ENCODE results near the gene KCNIP2.
A peak's percentile ranks its signal among the peaks of the same experiment; 100 is the strongest.

KCNIP2 gene

GRCh38 chr10:101782811-101783735 lies 60.5 kb downstream of the KCNIP2 start, which contains the start of gene NPM3:
NPM3 (minus strand) TSS chr10:101783446; CDS start chr10:101783390, 56 bp downstream.
- DNase-seq (ENCODE audit: low read depth) = peak; percentile 84

GRCh38 chr10:101781984-101782810 lies 61.4 kb downstream of the KCNIP2 start:
- no peak for DNase-seq (ENCODE audit: low read depth)

- DNase-seq (ENCODE audit: low read depth) = no peak
Measured at GRCh38 chr10:101781655-101781983, 62.0 kb downstream of the KCNIP2 start.

GRCh38 chr10:101780818-101781654 lies 62.6 kb downstream of the KCNIP2 start:
- peak; percentile 55 for DNase-seq (ENCODE audit: low read depth)

GRCh38 chr10:101780187-101780817 lies 63.3 kb downstream of the KCNIP2 start:
- no peak for DNase-seq (ENCODE audit: low read depth)

- DNase-seq (ENCODE audit: low read depth) = peak; percentile 72
Measured at GRCh38 chr10:101779544-101780186, 63.9 kb downstream of the KCNIP2 start.

- DNase-seq (ENCODE audit: low read depth) = no peak
Measured at GRCh38 chr10:101778781-101779543, 64.6 kb downstream of the KCNIP2 start.

GRCh38 chr10:101778151-101778780 lies 65.3 kb downstream of the KCNIP2 start:
- DNase-seq (ENCODE audit: low read depth) = no peak

- DNase-seq (ENCODE audit: low read depth) = no peak
Measured at GRCh38 chr10:101777619-101778145, 65.9 kb downstream of the KCNIP2 start.

GRCh38 chr10:101776161-101776817 lies 67.3 kb downstream of the KCNIP2 start:
- no peak for DNase-seq (ENCODE audit: low read depth)

Data from stimulated activated CD4-positive, alpha-beta T cell treated with anti-CD3 and anti-CD28 coated beads, Interleukin-2, amount 100 ng/mL, for 4 hours (primary cell).